Fibroblast of lung (primary cell): Measurements from ENCODE around the gene TOMM7. TPM values are rescaled to one million over a fixed set of nuclear protein-coding genes. Genes with fewer than 3 reads are reported as not detected.

Source experiments
- DNase-seq, 2 donors: peaks; one replicate each; pipeline versions ENCODE4 v3.0.0 to v3.0.0-alpha.2; 2010; ENCODE audit warnings: low read depth in 2 of 2
- H2AFZ ChIP-seq: 2 replicates; pipeline ENCODE4 v1.5.1; 2012; ENCODE audit warnings: low read length, control low read depth, inconsistent platforms
- H3K27ac ChIP-seq: 2 replicates; pipeline ENCODE4 v1.5.1; 2011; ENCODE audit warnings: low read length, control low read depth; ENCODE audit not compliant: insufficient read depth
- H3K27me3 ChIP-seq: 2 replicates; pipeline ENCODE4 v1.5.1; 2011; ENCODE audit warnings: mild to moderate bottlenecking, low read length; ENCODE audit not compliant: control insufficient read depth, insufficient read depth
- H3K36me3 ChIP-seq: 2 replicates; pipeline ENCODE4 v1.5.1; 2011; ENCODE audit warnings: low read length; ENCODE audit not compliant: control insufficient read depth, insufficient read depth
- H3K4me1 ChIP-seq: 2 replicates; pipeline ENCODE4 v1.5.1; 2011; ENCODE audit warnings: low read length; ENCODE audit not compliant: control insufficient read depth, insufficient read depth; ENCODE audit errors: extremely low read depth
- H3K4me2 ChIP-seq: 2 replicates; pipeline ENCODE4 v1.5.1; 2011; ENCODE audit warnings: low read length, control low read depth; ENCODE audit not compliant: insufficient read depth; ENCODE audit errors: extremely low read depth
- H3K4me3 ChIP-seq, 4 experiments: fragments of 200-600 bp in 1 of 4; sonication (generic) in 1 of 4; replicated peaks in 1 of 4; 2 replicates each; pipeline ENCODE4 v1.5.1; 2011 to 2016; ENCODE audit warnings: low read length in 4 of 4, low read depth in 3 of 4, mild to moderate bottlenecking in 3 of 4, control low read depth in 2 of 4, inconsistent platforms in 1 of 4, mixed read lengths in 1 of 4; ENCODE audit not compliant: insufficient read depth in 1 of 4; ENCODE audit errors: control extremely low read depth in 1 of 4
- H3K79me2 ChIP-seq: 2 replicates; pipeline ENCODE4 v1.5.1; 2012; ENCODE audit warnings: mild to moderate bottlenecking, low read length, inconsistent platforms; ENCODE audit not compliant: control insufficient read depth, insufficient read depth
- H3K9ac ChIP-seq: 2 replicates; pipeline ENCODE4 v1.5.1; 2011; ENCODE audit warnings: mild to moderate bottlenecking, low read length, control low read depth; ENCODE audit not compliant: insufficient read depth
- H3K9me3 ChIP-seq: 2 replicates; pipeline ENCODE4 v1.5.1; 2012; ENCODE audit warnings: low read depth, low read length; ENCODE audit not compliant: control insufficient read depth, insufficient read depth
- H4K20me1 ChIP-seq: 2 replicates; pipeline ENCODE4 v1.5.1; 2011; ENCODE audit warnings: low read length; ENCODE audit not compliant: control insufficient read depth, insufficient read depth; ENCODE audit errors: extremely low read depth
- CTCF ChIP-seq, 2 donors: IDR thresholded peaks in 1 of 2; conservative IDR thresholded peaks in 1 of 2; 1 replicate in 1 of 2; 2 replicates in 1 of 2; pipeline ENCODE4 v1.5.1; 2011 to 2012; ENCODE audit warnings: low read length in 2 of 2, control low read depth in 1 of 2, inconsistent platforms in 1 of 2, low read depth in 1 of 2, mild to moderate bottlenecking in 1 of 2
- EZH2 ChIP-seq: IDR thresholded peaks from 2 replicates; pipeline ENCODE4 v1.5.1; 2012; ENCODE audit warnings: low read length, control low read depth, mild to moderate bottlenecking; ENCODE audit errors: missing control alignments
- polyA plus RNA-seq, 2 donors: library from polyadenylated mRNA; depleted of rRNA in 1 of 2; stranded (reverse) in 1 of 2; unstranded in 1 of 2; fragments of >200 nt; gene quantifications; 2 replicates each; pipeline ENCODE4 v1.2.1, GENCODE V29; 2011 to 2012; ENCODE audit warnings: missing spikeins in 1 of 2
- total RNA-seq: library from RNA; depleted of rRNA; stranded (reverse); fragments of >200 nt; gene quantifications from 2 replicates; pipeline ENCODE4 v1.2.1, GENCODE V29; 2014

Gene TOMM7
- total and polyA plus RNA-seq, 2 donors (not counting 1 experiment from before 2014, with no cell fraction given) = 239 to 275 TPM

- H3K4me2 ChIP-seq = no peak overlapping the region
Observed at GRCh38 chr7:22863156-22863899, 40.7 kb upstream of the TOMM7 start.

GRCh38 chr7:22861576-22861975 lies 38.9 kb upstream of the TOMM7 start:
- Histone ChIP-seq H3K4me1 (peaks cover 28% of the 10 kb centered on the region), H3K4me2 (no peak overlapping the region), H2AFZ (no peak overlapping the region), H3K9ac (no peak overlapping the region), H3K27ac (no peak overlapping the region), H3K4me3 (no peak overlapping the region), H4K20me1 (no peaks in the 10 kb centered on the region), H3K9me3 (no peaks in the 10 kb centered on the region), H3K79me2 (no peaks in the 10 kb centered on the region), H3K36me3 (no peaks in the 10 kb centered on the region), H3K27me3 (no peaks in the 10 kb centered on the region)
- DNase-seq = no peak
- TF ChIP-seq EZH2 (no peak), CTCF (conservative IDR thresholded peaks at IDR 0.05 in 1 of 2, IDR thresholded peaks at IDR 0.05 in 1 of 2; ENCODE audit: low read depth in 1 of 2, low read length in 2 of 2) (no peak)

More at GRCh38 chr7:22863156-22863899, 40.7 kb upstream of the TOMM7 start:
- H2AFZ ChIP-seq = no peak overlapping the region
- H3K4me3 ChIP-seq = no peak overlapping the region
- TF ChIP-seq EZH2 (no peak), CTCF (conservative IDR thresholded peaks at IDR 0.05 in 1 of 2, IDR thresholded peaks at IDR 0.05 in 1 of 2; ENCODE audit: low read depth in 1 of 2, low read length in 2 of 2) (no peak)
- peaks cover 37% of the 10 kb centered on the region for H3K4me1 ChIP-seq
- peak overlapping the region; percentile 92 for H3K27ac ChIP-seq
- H3K27me3 ChIP-seq = no peaks in the 10 kb centered on the region
- H3K79me2 ChIP-seq = no peaks in the 10 kb centered on the region
- no peak overlapping the region for H3K9ac ChIP-seq
- no peaks in the 10 kb centered on the region for H4K20me1 ChIP-seq
- no peaks in the 10 kb centered on the region for H3K9me3 ChIP-seq
- no peak for DNase-seq
- no peaks in the 10 kb centered on the region for H3K36me3 ChIP-seq

- Histone ChIP-seq H3K4me3 (no peak overlapping the region), H4K20me1 (no peaks in the 10 kb centered on the region), H2AFZ (no peak overlapping the region), H3K36me3 (no peaks in the 10 kb centered on the region), H3K79me2 (no peaks in the 10 kb centered on the region), H3K4me1 (peaks cover 22% of the 10 kb centered on the region), H3K9ac (no peak overlapping the region), H3K9me3 (no peaks in the 10 kb centered on the region), H3K4me2 (no peak overlapping the region), H3K27me3 (no peaks in the 10 kb centered on the region), H3K27ac (peak overlapping the region; percentile 92)
- DNase-seq = no peak
- TF ChIP-seq CTCF (conservative IDR thresholded peaks at IDR 0.05 in 1 of 2, IDR thresholded peaks at IDR 0.05 in 1 of 2; ENCODE audit: low read depth in 1 of 2, low read length in 2 of 2) (peak; percentile 43 to 45), EZH2 (no peak)
Observed at GRCh38 chr7:22860784-22861482, 38.3 kb upstream of the TOMM7 start.
